ENCODE results near the gene USP46. TPM values are rescaled to one million over a fixed set of nuclear protein-coding genes. Genes with fewer than 3 reads are reported as not detected.

The USP46 gene
- 10 to 100 TPM in 2 of 4 donors, 1 to 10 TPM in 2; 8.4 to 17.5 (median 10.5) TPM for total RNA-seq

- H3K9me3 ChIP-seq: no peaks in the 10 kb centered on the region
- no peak for TF ChIP-seq EP300 (IDR thresholded peaks at IDR 0.05)
- no peak for TF ChIP-seq POLR2AphosphoS5 (IDR thresholded peaks at IDR 0.05)
- no peak for TF ChIP-seq POLR2A (IDR thresholded peaks at IDR 0.05)
- TF ChIP-seq CTCF (IDR thresholded peaks at IDR 0.05): no peak
- H3K27me3 ChIP-seq: no peaks in the 10 kb centered on the region
- DNase-seq (ENCODE audit: low spot score in 2 of 2): peak; percentile 79 to 84
- WGBS: 0% methylated on average over 14 of the region's 94 CpGs
- H3K4me1 ChIP-seq: peaks cover 44% of the 10 kb centered on the region
- H3K27ac ChIP-seq: peak within 1 kb of the TSS; percentile 92
- peak within 1 kb of the TSS; percentile 89 for H3K4me3 ChIP-seq
- H3K36me3 ChIP-seq: no peaks in the 10 kb centered on the region
Measured at GRCh38 chr4:52659001-52659721, at the start of gene USP46. Gene USP46, minus strand, starts transcription at chr4:52659301. Its CDS starts 151 bp downstream, at chr4:52659150.

- H3K4me3 ChIP-seq: no peak overlapping the region
- 66% methylated on average over 3 of the region's 3 CpGs for WGBS
- H3K27me3 ChIP-seq: no peaks in the 10 kb centered on the region
- no peak for DNase-seq (ENCODE audit: low spot score in 2 of 2)
- no peaks in the 10 kb centered on the region for H3K9me3 ChIP-seq
- H3K36me3 ChIP-seq: no peaks in the 10 kb centered on the region
- TF ChIP-seq POLR2AphosphoS5 (IDR thresholded peaks at IDR 0.05): no peak
- TF ChIP-seq EP300 (IDR thresholded peaks at IDR 0.05): no peak
- TF ChIP-seq POLR2A (IDR thresholded peaks at IDR 0.05): no peak
- TF ChIP-seq CTCF (IDR thresholded peaks at IDR 0.05): no peak
- H3K4me1 ChIP-seq: no peaks in the 10 kb centered on the region
- no peak overlapping the region for H3K27ac ChIP-seq
Measured at GRCh38 chr4:52704661-52705060, 45.6 kb upstream of the USP46 start.

GRCh38 chr4:52704133-52704532 is 45.0 kb upstream of the USP46 start:
- H3K4me1 ChIP-seq: no peaks in the 10 kb centered on the region
- H3K4me3 ChIP-seq: no peak overlapping the region
- TF ChIP-seq POLR2AphosphoS5 (IDR thresholded peaks at IDR 0.05) (no peak), EP300 (IDR thresholded peaks at IDR 0.05) (no peak), CTCF (IDR thresholded peaks at IDR 0.05) (no peak), POLR2A (IDR thresholded peaks at IDR 0.05) (no peak)
- DNase-seq (ENCODE audit: low spot score in 2 of 2): no peak
- no peaks in the 10 kb centered on the region for H3K9me3 ChIP-seq
- WGBS: 28% methylated on average over 1 of the region's 1 CpG
- no peak overlapping the region for H3K27ac ChIP-seq
- H3K27me3 ChIP-seq: no peaks in the 10 kb centered on the region
- H3K36me3 ChIP-seq: no peaks in the 10 kb centered on the region

GRCh38 chr4:52701207-52701606 is 42.1 kb upstream of the USP46 start:
- Histone ChIP-seq H3K4me1 (no peaks in the 10 kb centered on the region), H3K27ac (no peak overlapping the region), H3K36me3 (no peaks in the 10 kb centered on the region), H3K4me3 (no peak overlapping the region), H3K9me3 (no peaks in the 10 kb centered on the region), H3K27me3 (no peaks in the 10 kb centered on the region)
- 94% methylated on average over 3 of the region's 3 CpGs for whole genome bisulfite sequencing
- no peak for DNase-seq (ENCODE audit: low spot score in 2 of 2)
- TF ChIP-seq POLR2A (IDR thresholded peaks at IDR 0.05) (no peak), POLR2AphosphoS5 (IDR thresholded peaks at IDR 0.05) (no peak), CTCF (IDR thresholded peaks at IDR 0.05) (no peak), EP300 (IDR thresholded peaks at IDR 0.05) (no peak)

- H3K4me1 ChIP-seq: no peaks in the 10 kb centered on the region
- H3K27me3 ChIP-seq: no peaks in the 10 kb centered on the region
- WGBS: 45% methylated on average over 2 of the region's 2 CpGs
- no peak for TF ChIP-seq CTCF (IDR thresholded peaks at IDR 0.05)
- no peak for TF ChIP-seq POLR2A (IDR thresholded peaks at IDR 0.05)
- TF ChIP-seq EP300 (IDR thresholded peaks at IDR 0.05): no peak
- no peak for TF ChIP-seq POLR2AphosphoS5 (IDR thresholded peaks at IDR 0.05)
- H3K4me3 ChIP-seq: no peak overlapping the region
- no peak overlapping the region for H3K27ac ChIP-seq
- no peaks in the 10 kb centered on the region for H3K36me3 ChIP-seq
- DNase-seq (ENCODE audit: low spot score in 2 of 2): no peak
- no peaks in the 10 kb centered on the region for H3K9me3 ChIP-seq
Measured at GRCh38 chr4:52694936-52695335, 35.8 kb upstream of the USP46 start.
